NB4 (cell line): ENCODE results near the gene ADISSP.

Experiments used
- DNase-seq: peaks from one replicate; pipeline ENCODE4 v3.0.0; 2010; ENCODE audit warnings: low read depth
- H3K4me3 ChIP-seq: one replicate; pipeline ENCODE4 v1.5.1; 2011; ENCODE audit warnings: mild to moderate bottlenecking, low read depth, low read length, moderate library complexity
- MYC ChIP-seq: IDR thresholded peaks from 2 replicates; pipeline ENCODE4 v1.6.1; 2011; ENCODE audit warnings: low read depth, low read length
- POLR2A ChIP-seq: IDR thresholded peaks from 2 replicates; pipeline ENCODE4 v1.6.1; 2011; ENCODE audit warnings: mild to moderate bottlenecking; ENCODE audit not compliant: insufficient read length; ENCODE audit errors: extremely low read depth
- TF ChIP-seq, protein P1 (sequence below): IDR thresholded peaks from 2 replicates; pipeline ENCODE4 v1.6.1; 2011; ENCODE audit warnings: low read depth, low read length
- TF ChIP-seq, protein P2 (sequence below): IDR thresholded peaks from one replicate; pipeline ENCODE4 v1.5.1; 2012; ENCODE audit warnings: low read depth, low read length

Gene ADISSP

DNA sequence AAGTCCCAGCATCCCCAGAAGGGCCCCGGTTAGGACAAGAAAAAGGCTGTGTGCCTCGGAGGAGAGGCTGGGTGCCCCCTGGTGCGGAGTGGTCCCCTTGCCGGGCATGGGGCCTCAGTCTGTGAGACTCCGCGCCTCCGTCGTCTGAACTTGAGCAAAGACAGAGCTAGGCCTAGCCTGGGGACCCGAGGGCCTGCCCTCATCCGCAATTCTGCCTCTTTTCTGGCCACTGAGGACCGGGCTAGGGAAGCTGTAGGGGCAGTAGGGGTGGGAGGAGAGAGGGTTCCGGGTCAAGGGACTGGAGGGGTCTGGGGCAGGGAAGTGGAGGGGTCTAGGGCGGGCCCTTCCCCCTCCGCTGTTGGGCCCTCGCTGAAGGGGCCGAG is 35.6 kb downstream of the ADISSP start:
- no peak overlapping the region for H3K4me3 ChIP-seq
- DNase-seq: no peak
- TF ChIP-seq, protein P1, sequence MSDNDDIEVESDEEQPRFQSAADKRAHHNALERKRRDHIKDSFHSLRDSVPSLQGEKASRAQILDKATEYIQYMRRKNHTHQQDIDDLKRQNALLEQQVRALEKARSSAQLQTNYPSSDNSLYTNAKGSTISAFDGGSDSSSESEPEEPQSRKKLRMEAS: no peak
- TF ChIP-seq, protein P2, sequence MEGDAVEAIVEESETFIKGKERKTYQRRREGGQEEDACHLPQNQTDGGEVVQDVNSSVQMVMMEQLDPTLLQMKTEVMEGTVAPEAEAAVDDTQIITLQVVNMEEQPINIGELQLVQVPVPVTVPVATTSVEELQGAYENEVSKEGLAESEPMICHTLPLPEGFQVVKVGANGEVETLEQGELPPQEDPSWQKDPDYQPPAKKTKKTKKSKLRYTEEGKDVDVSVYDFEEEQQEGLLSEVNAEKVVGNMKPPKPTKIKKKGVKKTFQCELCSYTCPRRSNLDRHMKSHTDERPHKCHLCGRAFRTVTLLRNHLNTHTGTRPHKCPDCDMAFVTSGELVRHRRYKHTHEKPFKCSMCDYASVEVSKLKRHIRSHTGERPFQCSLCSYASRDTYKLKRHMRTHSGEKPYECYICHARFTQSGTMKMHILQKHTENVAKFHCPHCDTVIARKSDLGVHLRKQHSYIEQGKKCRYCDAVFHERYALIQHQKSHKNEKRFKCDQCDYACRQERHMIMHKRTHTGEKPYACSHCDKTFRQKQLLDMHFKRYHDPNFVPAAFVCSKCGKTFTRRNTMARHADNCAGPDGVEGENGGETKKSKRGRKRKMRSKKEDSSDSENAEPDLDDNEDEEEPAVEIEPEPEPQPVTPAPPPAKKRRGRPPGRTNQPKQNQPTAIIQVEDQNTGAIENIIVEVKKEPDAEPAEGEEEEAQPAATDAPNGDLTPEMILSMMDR: no peak
- TF ChIP-seq POLR2A (no peak), MYC (no peak)

DNA sequence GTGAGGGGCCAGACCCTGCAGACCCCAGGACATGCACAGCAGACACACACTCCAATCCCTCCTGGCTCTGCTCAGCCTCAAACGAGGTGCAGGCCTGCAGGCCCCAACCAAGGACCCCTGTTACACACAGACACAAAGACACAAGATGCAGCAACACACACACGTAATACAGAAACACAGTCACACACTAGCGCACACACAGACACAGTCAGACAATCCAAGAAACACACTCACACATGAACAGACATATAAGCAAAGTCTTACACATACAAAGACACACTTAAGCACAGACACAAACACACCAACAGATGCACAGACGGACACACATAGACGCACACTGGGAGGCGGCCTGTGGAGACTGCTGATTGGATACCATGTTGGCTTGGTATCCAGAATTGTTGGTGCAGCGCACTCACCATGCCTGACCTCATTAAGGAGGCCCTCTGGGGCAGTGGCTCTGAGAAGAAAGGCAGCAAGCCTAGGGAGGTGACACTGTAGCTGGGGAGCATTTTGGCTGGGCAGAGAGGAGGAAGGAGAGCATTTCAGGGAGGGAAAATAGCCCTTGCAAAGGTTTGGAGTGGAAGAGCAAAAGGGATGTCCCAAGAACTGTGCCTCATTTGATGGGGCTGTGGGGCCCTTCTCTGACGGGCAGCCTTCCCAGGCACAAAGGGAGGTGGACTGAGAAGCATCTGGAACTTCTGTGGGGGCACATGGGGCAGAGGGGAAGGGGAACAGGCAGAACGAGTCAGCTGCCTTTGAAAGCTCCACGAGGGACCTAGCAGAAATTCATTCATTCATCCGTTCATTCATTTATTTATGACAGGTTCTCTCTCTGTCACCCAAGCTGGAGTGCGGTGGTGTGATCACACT is 36.5 kb downstream of the ADISSP start:
- DNase-seq: no peak
- TF ChIP-seq MYC (no peak), POLR2A (no peak)
- TF ChIP-seq, protein P1: no peak
- TF ChIP-seq, protein P2: no peak
- no peak overlapping the region for H3K4me3 ChIP-seq

DNA sequence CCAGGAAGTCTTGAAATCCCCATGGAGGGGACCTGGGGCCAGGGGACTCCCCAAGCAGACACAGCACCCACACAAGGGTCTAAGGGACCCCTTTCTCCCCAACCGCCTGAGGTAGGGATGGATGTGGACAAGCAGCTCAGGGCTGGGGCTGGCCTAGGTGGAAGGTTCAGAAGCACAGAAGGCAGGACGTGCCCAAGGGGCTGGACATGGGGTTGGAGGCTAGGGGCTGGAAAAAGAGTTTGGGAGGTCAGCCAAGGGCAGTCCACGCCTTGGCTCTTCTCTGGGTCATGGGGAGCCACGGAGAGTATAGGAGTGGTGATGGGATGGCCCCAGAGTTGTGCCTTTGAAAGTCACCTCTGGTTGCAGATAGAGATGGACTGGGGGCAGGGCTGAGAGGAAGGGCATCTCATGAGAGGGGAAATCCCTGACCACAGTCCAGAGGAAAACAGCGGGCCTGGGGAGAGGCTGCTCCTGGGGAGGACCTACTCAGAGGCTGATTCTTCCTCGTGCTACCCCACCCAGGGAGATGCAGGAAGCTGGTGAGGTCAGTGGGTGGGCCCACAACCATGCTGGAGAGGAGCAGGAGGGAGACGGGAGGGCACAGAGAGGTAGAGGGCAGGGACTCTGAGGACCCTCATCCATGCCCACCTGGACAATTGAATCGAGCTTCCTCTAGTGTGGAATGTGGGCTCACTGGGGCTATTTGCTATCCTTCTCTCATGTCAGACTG is 37.6 kb downstream of the ADISSP start:
- no peak for DNase-seq
- no peak overlapping the region for H3K4me3 ChIP-seq
- TF ChIP-seq, protein P2: no peak
- TF ChIP-seq, protein P1: no peak
- no peak for TF ChIP-seq MYC
- no peak for TF ChIP-seq POLR2A

DNA sequence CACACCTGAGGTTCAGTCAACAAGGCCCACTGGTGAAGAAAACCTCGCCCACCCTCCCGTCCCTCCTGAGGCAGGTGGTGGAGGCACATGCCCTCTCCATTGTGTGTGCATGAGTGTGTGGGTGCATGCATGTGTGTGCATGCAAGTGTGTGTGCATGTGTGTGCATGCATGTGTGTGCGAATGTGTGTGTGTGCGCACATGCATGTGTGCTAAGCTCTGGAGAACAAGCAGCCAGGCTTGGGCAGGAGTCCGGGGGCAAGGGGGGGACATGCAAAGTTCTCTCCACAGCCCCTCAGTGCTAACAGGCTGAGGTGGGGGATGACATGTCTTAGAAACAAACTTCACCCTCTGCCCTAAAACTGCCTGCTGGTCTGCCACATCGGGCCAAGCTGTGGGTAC is 38.2 kb downstream of the ADISSP start:
- TF ChIP-seq POLR2A: no peak
- TF ChIP-seq, protein P1: no peak
- TF ChIP-seq, protein P2: no peak
- no peak for TF ChIP-seq MYC
- DNase-seq: no peak

DNA sequence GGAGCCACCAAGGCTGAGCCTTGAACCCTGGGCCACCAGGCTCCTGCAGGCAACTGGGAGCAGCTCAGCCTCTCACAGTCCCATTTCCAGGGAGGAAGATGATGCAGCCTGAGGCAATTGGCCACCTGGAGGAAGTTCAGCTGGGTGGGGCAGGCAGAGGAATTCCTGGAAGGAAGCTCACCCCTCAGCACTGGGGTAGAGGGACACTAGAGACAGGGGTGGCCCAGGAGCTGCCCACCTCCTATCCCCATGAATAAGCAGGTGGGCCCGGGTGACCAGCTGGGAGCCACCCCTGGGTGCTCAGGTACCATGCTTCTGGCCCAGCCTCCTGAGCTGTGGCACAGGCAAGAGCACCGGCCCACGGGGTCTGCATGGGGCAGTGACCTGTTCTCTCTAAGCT is 38.7 kb downstream of the ADISSP start:
- TF ChIP-seq, protein P2: no peak
- TF ChIP-seq, protein P1: no peak
- no peak for TF ChIP-seq MYC
- no peak for TF ChIP-seq POLR2A
- no peak overlapping the region for H3K4me3 ChIP-seq
- no peak for DNase-seq

More for the DNA sequence above, 38.2 kb downstream of the ADISSP start:
- H3K4me3 ChIP-seq: no peak overlapping the region
